ENCODE measurements around the gene FAM167B. TPM values are rescaled to one million over a fixed set of nuclear protein-coding genes. Genes with fewer than 3 reads are reported as not detected.
A peak's percentile ranks its signal among the peaks of the same experiment; 100 is the strongest.

FAM167B gene
- total RNA-seq, 4 donors from 2014 or later = 1.1 to 1.5 TPM; not detected in 2

- WGBS, 2 donors (ENCODE audit: low coverage in 1 of 2) = 8% methylated on average over 25 of the region's 31 CpGs; no CpG with 5 or more reads in 1 of the 2 donors
- H3K36me3 ChIP-seq = no peaks in the 10 kb centered on the region
- TF ChIP-seq CTCF (IDR thresholded peaks at IDR 0.05) = peak; percentile 77 to 90 (median 85)
- no peak for TF ChIP-seq EP300 (IDR thresholded peaks at IDR 0.05; ENCODE audit: low read depth)
- TF ChIP-seq POLR2AphosphoS5 (IDR thresholded peaks at IDR 0.05) = peak; percentile 8 to 60 (median 52)
- peak overlapping the region; percentile 45 to 66 (median 60) for H3K27ac ChIP-seq
- in situ Hi-C loops (cut with MboI; ENCODE audit: low pct_ligation_motif_present in 1 of 4, low pct_unique_long_range_greater_than_20kb in 1 of 4, low sequenced_read_pairs in 3 of 4) = no loop called here
- H3K9me3 ChIP-seq = no peaks in the 10 kb centered on the region
- intact Hi-C loops (cut with DNase I; ENCODE audit: low total_unique reads) = no loop called here
- peaks cover 0 to 25% (median 11%) of the 10 kb centered on the region in 4 donors for H3K4me1 ChIP-seq
- DNase-seq = peak; percentile 92
- no peak overlapping the region for H3K4me3 ChIP-seq
- H3K27me3 ChIP-seq = no peaks in the 10 kb centered on the region
Measured at GRCh38 chr1:32247983-32248889, 1.2 kb downstream of the FAM167B start.

GRCh38 chr1:32249831-32250525 is 3.0 kb downstream of the FAM167B start:
- H3K4me1 ChIP-seq = peaks cover 0 to 25% (median 11%) of the 10 kb centered on the region in 4 donors

DNA sequence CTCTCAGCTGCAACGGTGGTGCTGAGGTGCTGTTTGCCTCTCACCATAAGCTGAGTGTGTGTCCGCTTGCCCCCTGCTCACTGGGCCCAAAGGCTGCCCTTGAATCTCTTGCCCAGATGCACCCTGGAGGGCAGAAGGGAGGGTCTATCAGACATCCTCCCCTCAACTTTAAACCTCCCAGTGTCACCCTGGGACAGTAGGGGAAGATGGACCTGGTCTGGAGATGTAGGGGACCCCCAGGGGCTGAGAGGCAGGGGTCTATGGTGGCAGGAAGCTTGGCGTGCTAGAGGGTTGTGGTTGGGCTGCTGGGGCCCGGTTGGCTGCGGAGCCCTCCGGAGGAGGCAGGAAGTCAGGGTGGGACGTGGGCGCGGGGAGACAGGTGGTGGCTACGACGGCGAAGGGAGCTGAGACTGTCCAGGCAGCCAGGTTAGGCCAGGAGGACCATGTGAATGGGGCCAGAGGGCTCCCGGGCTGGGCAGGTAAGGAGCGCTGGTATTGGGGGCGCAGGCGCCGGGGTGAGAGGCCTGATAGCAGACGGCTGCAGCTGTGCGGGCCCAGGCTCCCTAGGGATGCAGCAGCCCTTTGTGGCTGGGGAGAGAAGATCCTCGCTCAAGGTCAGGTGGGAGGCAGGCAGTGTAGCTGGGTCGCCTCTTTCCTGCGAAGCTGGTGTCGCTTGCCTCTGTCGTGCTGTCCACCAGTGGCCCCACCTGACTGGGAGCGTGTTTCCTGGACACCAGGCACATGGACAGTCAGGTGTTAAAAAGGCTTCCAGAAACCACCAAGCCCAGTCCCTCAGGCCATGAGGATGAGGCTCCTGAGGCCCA is 4.1 kb downstream of the FAM167B start, which contains the start of gene LCK:
LCK (plus strand) TSS at position 373 of the 824 bp plus-strand sequence. CDS start 23,065 bp downstream, outside the sequence.
- Histone ChIP-seq H3K4me1 (peaks cover 0 to 25% (median 11%) of the 10 kb centered on the region in 4 donors), H3K27ac (peak within 1 kb of the TSS; percentile 67 to 79 (median 76)), H3K9me3 (no peaks in the 10 kb centered on the region), H3K27me3 (no peaks in the 10 kb centered on the region), H3K4me3 (peak within 1 kb of the TSS in 2 of 4 donors; percentile 13 to 30), H3K36me3 (no peaks in the 10 kb centered on the region)
- in situ Hi-C loops (cut with MboI; ENCODE audit: low pct_ligation_motif_present in 1 of 4, low pct_unique_long_range_greater_than_20kb in 1 of 4, low sequenced_read_pairs in 3 of 4) (no loop called here), intact Hi-C loops (cut with DNase I; ENCODE audit: low total_unique reads) (no loop called here)
- DNase-seq = peak; percentile 42
- TF ChIP-seq POLR2A (IDR thresholded peaks at IDR 0.05) (peak; percentile 61), EP300 (IDR thresholded peaks at IDR 0.05; ENCODE audit: low read depth) (no peak)
- 73% methylated on average over 25 of the region's 25 CpGs; no CpG with 5 or more reads in 1 of the 2 donors for WGBS, 2 donors (ENCODE audit: low coverage in 1 of 2)

More at GRCh38 chr1:32249831-32250525, 3.0 kb downstream of the FAM167B start:
- no peak for TF ChIP-seq CTCF (IDR thresholded peaks at IDR 0.05)
- TF ChIP-seq POLR2AphosphoS5 (IDR thresholded peaks at IDR 0.05) = peak in 2 of 3 donors; percentile 51 to 58
- no peak for TF ChIP-seq EP300 (IDR thresholded peaks at IDR 0.05; ENCODE audit: low read depth)
- peak; percentile 40 for TF ChIP-seq POLR2A (IDR thresholded peaks at IDR 0.05)
- DNase-seq = peak; percentile 79
- H3K27me3 ChIP-seq = no peaks in the 10 kb centered on the region
- no peaks in the 10 kb centered on the region for H3K9me3 ChIP-seq
- in situ Hi-C loops (cut with MboI; ENCODE audit: low pct_ligation_motif_present in 1 of 4, low pct_unique_long_range_greater_than_20kb in 1 of 4, low sequenced_read_pairs in 3 of 4) (no loop called here), intact Hi-C loops (cut with DNase I; ENCODE audit: low total_unique reads) (no loop called here)
- H3K27ac ChIP-seq = peak overlapping the region; percentile 67 to 79 (median 76)
- 54 to 68% methylated on average over 3 to 9 of the region's 9 CpGs for WGBS, 2 donors (ENCODE audit: low coverage in 1 of 2)
- no peak overlapping the region for H3K4me3 ChIP-seq
- H3K36me3 ChIP-seq = no peaks in the 10 kb centered on the region

All from transverse colon (tissue), 4 donors.